ENCODE data around the gene TMEM131L.
"Not testable (repeated sequence)": the region's sequence is repeated elsewhere in the genome, so short reads cannot be mapped to it uniquely, and the experiment has no call there.

Gene TMEM131L

DNA sequence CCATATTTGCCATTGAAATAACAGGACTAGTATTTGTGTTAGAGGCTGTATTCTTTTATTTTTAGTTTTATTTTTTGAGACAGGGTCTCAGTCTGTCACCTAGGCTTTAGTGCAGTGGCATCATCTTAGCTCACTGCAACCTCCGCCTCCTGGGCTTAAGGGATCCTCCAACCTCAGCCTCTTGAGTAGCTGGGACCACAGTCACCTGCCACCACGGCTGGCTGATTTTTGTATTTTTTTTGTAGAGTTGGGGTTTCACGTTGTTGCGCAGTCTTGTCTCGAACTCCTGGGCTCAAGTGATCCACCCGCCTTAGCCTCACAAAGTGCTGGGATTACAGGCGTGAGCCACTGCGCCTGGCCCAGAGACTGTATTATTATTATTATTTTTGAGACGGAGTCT, 15.3 kb downstream of the TMEM131L start:
- no peak for DNase-seq

DNA sequence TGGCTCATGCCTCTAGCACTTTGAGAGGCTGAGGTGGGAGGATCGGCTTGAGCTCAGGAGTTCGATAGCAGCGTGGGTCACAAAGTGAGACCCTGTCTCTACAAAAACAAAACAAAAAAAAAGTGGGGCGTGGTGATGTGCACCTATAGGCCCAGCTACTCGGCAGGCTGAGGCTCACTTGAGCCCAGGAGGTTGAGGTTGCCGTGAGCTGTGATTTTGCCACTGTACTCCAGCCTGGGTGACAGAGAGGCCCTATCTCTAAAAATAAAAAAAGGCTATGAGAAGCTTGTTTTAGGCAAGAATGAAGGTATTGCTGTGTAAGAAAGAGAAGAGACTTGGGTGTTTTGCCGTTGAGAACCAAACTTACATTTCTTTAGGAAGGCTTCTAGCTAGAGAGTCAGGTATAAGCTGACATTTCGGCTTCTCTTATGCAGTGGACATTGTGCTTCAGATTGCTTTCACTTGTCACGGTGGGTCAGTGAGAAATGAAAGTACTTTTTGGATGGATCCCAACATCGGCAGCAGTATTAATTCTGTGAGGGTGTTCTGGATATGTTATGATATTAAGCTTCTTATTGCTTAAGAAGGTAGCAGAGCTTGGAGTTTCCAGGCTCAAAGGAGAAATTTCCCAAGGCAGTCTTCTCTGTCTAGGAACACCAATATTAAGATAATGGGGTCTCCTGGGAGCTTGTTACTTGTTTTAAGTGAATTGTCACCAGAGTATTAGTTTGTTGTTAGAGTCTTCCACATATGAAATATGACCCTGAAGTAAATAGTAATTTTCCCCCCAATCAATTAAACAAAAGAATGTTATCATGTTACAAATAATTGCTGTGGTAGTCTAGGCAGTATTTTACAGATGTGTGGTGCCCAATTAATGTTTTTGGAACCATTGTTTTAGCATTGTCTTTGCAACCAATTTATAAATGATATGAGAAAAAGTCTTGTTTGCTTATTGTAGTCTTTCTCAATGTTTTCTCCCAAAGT, 17.6 kb downstream of the TMEM131L start:
- DNase-seq: no peak

DNA sequence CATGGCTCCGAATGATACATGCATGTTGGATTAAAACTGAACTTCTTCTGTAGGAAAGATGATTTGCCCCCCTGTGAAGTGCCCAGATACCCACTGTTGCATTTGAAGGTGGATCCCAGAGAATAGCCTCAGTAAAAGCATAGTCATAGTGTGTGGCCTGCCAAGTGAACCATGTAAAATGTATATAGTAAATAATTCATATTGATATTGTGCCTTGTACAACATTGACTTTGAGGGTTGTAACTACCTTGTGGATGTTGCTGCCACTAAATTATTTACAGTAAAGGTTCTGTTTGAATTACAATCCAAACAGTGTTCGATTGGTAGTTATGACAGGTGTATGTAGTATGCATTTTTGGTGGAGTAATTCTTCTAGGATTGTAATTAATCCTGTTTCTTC, 19.2 kb downstream of the TMEM131L start:
- no peak for DNase-seq

DNA sequence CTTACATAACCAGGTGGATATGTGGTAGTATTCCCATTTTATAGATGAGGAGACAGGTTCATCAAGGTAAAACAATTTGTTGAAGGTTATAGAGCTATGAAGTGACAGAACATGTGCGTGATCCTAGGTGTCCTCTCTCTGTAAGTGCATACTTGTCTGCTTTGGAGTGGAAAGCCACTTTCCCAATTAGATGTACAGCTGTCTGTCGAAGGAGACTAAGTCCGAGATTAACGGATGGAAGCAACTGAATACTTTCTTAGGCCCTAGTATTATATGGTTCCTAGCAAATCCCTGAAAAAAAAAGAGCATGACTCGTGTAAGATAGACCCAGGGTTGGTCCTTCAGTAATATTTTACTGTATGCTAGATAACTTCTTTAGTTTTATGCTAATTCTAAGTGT, 19.7 kb downstream of the TMEM131L start:
- DNase-seq: no peak

DNA sequence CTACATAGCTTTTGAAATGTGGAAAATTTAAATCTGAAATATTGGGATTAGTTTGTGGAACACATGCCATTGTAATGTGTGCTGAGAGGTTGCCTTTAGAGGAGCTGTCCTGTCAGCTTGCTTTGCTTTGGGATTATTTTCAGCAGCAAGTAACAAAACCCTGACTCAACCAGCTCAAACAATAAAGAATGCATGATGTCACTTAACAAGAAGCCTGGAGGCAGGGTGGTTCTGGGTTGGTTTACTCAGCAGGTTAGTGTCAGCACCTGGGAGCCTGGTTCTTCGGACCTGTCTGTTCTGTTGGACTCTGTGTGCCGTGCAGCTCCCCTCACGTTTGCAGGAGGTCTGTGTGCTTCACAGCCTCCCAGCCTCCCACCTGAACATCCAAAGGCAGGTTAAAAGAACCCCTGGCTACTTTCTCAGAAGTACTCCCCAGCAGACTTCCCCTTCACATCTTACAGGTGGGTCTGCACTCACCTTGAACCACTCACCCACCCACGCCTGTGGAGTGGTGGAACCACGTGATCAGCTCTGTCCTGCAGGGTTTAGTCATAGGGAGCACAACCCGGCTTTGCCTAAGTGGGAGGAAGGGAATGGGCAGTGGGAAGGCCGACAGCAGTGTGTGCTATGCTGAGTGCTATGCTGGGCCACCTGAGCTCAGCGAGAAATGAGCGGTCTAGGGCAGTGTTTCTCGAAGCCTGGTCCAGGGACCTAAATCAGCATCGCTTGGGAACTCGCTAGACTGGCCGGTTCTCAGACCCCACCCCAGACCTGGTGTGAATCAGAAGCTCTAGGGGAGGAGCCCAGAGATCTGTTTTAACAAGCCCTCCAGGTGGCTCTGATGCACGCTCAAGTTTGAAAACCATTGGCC, 20.4 kb downstream of the TMEM131L start:
- DNase-seq: no peak

DNA sequence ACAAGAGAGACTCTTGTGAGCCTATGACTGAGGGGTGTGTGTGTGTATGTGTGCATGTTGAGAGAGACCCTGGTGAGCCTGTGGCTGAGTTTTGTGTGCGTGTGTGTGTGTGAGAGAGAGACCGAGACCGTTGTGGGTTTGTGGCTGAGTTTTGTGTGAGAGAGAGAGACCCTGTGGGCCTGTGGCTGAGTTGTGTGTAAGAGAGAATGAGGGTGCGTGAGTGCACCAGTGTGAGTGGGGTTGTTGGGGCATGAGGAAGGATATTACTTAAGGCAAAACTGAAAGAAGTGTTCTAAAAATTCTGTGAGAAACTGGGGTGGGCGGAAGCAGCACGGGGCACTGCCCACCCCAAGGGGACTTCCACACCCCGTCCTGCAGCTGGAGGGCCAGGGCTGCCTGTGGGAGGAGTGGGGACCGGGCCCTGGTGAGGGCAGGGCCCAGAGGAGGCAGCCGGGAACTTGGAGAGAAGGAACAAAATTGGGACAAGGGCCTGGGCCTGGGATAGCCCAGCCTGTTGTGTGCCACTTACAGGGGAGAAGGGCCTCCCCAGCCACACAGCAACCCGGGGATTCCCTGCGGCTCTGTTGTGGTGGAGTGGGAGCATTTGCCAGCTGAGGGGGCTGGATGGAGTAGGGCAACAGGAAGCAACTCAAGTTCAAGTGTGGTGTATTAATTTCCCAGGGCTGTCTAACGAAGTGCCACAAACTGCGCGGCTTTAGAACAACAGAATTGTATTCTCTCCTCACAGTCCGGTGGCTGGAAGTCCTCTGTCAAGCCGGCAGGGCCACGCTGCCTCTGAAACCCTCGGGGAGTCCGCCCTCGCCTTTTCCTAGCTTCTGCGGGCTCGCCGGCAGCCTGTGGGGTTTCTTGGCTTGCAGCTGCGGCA, 22.1 kb downstream of the TMEM131L start:
- DNase-seq: no peak

DNA sequence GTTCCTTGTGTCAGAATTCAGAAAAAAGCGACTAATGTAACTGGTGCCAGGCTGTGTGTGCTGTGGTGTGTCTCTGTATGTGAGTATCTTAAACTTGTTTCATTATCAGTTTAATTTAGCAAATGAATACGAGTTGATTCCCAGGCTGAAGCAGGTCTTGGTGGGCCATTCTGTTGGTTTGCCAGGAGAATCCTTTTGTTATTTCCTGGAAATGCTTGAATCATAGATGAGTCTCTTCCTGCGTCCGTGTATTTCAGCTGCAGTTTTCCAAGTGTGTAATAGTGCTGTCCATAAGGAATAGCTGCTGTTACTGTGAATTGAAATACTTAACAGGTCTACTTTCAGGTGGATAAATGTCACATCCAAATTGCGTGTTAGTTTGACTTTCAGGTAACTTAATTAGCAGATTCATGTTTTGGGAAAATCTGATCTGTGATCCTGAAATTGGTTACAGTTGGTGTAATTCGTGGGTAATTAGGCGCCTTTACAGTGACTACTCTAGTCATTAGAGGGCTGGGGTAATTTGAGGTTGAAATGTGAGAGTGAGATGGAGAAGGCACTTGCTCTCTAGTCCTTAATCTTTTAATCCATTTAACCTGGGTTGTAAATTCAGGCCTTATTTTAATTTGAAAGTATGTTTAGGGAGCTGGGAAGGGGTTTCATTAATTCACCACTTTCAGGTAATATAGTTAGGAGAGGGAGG, 23.8 kb downstream of the TMEM131L start:
- no peak for DNase-seq

DNA sequence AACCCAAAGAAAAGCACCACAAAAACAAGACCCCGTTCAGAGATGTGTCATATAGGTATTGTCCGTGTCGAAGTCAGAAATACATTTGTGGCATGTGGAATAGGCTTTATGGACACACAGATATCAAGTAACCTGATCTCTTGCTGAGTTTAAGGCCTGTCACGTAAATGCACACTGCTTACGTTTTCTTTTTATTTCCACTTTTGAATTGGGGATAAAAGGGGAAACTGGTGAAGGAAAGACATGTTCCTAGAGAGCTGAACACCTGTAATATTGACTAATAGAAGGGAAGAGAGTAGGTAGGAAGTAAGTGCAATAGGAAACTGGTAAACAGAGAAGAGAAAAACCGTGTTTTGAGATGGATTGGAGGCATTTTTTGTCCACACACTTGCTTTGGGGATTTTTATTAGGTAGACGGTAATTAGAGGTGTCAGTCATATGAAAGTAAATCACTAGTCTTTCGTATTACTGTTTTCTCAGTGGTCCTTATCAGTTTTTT, 24.9 kb downstream of the TMEM131L start:
- no peak for DNase-seq

DNA sequence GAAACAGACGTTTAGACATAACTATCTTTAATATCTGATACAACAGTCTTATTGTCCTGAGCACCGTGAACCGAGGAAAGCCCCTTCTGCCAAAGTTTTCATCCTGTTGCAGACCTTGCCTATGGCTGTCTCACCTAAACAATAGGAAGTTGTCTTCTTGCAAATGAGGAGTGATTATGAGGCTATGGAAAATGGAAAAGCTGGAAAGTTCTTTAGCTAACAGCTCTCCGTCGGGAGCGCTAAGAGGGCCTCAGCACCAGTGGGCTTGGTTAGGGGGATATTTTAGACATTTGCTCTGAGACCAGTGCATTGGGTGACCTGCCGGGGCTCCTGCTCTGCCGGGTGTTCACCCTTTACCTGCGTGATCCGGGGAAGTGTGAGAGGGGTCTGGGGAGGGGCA, 28.4 kb downstream of the TMEM131L start:
- no peak for DNase-seq

DNA sequence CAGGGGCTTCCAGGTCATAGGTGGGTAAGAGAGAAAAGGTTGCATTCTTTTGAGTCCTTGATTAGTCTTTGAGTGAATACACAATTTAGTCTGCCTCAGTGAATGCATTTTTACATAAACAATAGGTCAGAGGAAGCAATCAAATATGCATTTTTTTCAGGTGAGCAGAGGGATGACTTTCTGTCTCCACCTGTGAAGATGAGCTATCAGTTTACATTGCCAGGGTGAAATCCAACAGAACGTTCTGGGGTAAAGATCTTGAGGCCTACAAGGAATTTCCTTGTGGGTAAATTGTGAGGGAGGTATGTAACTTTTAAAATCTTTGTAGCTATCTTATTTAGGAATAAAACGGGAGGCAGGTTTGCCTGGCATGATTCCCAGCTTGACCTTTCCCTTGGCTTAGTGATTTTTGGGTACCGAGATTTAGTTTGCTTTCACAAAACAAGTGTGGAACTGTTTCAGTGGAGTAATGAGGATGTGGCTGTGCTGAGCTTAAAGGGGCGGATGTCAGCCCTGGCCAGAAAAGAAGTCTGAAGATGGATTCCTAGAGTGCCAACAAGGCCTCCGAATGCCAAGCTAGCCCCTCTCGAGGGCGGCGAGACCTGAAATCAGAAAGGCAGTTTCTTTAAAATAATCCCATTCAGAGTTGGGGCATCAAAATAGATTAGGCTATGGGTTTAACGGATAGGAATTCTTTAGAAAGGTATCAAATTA, 29.5 kb downstream of the TMEM131L start:
- no peak for DNase-seq

DNA sequence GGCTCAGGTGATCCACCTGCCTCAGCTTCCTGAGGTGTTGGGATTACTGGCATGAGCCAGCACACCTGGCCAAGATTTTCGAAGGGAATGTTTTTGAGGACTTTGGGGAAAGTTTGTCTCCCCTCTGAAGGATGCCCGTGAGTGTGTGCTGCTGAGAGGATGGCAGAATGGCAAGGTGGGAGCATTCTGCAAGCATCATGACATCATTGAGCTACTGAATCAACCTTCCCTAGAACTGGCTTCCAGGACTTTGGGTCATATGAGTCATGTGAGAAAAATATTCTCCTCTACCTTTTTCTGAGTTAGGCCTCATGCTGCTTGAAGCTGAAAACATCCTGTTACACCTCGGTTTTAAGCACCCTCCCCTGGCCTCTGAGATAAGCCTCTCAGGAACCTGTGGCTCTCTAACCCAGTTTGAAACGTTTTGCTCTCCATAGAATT, 31.0 kb downstream of the TMEM131L start:
- DNase-seq: no peak

DNA sequence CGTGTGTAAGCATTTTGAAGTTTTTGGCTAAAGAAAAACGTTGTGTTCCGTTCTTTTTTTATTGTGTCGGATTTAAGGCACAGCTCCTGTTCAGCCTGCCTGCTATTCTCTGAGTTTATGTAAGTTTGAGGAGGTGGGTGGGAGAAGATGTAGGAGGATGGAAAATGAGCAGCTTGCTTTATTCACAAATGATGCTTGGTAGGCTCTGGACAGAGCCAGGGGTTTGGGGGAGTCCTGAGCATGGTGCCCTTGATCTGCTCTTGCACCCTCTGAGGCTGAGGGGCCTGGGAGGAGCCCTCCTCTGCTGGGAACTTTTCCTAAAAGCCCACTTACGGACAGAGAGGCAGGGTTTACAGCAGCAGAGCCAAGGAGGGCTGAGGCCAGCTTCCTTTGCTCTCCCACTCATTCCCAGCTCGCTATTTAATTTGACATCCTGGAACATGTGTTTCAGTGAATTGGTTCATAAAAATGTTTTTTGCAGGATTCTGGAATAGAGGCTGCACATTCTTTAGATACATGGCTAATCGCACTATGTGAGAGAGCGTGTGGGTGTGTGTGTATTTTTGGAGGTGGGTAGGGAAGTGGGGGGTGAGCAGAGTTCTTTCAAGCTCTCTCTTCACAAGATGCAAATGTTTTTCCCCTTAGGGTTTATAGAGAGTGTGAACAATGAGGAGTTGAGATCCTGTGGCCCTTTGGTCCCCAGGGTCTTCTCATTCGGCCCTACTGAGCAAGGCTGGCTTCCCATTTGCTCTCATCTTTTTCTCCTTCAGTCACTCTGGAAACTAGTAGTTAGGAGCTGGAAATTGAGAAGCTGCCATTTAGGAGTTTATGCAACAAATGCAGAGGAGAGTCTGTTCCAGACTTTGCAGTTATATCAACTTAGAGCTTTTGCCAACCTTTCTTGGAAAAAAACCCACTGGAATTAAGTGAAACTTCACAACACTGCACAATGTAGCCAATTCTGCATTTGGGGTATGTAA, 32.1 kb downstream of the TMEM131L start:
- no peak for DNase-seq

DNA sequence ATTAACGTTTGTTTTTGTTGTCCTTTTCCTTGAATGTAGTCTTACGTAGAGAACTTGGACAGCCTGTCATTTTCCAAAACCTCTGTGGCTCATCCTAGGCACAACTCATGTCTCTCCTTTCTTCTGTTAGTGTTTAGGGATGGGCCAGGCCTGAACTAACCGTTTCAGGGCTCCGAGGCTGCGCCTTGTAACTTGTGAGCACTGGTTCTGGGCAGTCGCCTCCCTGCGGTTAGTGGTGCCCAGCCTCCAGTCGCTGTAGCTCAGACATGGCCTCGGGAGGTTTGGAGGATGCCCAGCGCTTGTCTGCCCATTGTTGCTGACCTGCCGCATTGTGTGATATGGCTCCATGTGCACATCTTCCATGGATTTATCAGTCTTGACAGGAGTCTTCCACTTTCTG, 32.8 kb downstream of the TMEM131L start:
- DNase-seq: no peak

DNA sequence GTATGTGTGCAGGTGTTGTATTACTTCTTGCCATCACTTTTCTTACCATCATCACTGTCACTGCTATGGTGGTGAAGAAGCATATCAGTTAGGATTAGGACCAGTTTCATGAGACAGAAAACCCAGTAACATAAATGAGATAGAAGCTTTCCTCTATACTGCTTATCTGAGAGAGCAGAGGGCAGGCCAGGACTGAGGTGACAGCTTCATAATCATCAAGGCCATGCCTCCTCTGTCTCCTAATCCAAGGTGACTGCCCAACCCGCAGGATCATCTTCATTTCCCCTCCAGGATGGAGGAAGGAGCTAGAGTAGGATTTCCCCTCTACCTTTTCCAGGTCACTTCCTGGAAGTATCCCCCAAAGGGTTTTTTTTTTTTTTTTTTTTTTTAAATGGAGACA, 35.4 kb downstream of the TMEM131L start:
- DNase-seq: no peak

DNA sequence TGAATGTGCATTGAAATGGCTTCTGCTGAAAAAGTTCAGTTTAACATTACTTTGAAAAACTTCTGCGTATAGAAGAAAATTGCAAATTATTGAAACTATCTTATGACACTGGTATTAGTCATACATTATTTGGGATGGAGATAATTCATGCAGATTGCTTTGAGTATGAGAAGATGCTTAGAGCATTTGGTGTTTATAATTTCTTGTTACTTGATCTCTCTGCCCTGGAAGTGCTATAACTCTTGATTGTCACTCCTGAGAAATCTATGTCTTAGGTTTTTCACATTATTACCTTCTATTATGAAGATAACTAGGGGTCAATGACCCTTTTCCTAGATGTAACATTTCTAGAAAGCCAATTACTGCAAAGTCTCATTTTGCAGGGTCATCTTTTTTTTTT, 36.4 kb downstream of the TMEM131L start:
- DNase-seq: no peak

DNA sequence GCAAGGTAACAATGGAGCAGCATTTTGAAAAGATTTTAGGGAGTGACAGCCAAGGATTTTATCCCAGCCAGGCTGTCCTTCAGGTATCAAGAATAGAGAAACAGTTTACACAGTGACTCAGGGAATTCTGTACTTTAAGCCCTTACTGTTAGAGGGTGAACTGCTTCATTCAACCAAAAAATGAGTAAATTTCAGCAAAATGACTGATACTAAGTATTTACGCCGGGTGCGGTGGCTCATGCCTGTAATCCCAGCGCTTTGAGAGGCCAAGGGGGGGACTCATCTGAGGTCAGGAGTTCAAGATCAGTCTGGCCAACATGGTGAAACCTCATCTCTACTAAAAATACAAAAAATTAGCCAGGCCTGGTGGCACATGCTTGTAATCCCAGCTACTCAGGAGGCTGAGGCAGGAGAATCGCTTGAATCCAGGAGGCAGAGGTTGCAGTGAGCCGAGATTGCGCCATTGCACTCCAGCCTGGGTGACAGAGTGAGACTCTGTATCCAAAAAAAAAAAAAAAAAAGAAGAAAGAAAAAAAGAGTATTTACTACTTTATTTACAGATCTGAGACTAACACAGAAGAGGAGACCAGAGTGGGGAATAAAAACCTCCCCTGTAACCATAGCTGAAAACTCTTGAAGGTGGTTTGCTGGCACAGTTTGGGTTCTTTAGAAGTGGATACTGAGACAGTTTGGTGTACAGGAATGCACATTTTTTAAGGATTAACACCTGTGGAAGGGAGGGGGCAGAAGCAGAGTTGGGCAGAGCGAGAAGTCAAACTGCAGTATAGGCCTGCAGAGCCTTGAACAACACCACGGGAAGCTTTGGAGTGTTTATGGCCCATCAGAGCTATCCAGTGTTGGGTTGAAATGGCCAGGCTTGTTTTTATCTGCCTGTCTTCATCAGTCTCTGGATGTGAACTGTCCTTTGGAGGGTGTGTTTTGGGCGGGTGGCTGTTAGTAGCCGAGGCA, 40.5 kb downstream of the TMEM131L start:
- no peak for DNase-seq

DNA sequence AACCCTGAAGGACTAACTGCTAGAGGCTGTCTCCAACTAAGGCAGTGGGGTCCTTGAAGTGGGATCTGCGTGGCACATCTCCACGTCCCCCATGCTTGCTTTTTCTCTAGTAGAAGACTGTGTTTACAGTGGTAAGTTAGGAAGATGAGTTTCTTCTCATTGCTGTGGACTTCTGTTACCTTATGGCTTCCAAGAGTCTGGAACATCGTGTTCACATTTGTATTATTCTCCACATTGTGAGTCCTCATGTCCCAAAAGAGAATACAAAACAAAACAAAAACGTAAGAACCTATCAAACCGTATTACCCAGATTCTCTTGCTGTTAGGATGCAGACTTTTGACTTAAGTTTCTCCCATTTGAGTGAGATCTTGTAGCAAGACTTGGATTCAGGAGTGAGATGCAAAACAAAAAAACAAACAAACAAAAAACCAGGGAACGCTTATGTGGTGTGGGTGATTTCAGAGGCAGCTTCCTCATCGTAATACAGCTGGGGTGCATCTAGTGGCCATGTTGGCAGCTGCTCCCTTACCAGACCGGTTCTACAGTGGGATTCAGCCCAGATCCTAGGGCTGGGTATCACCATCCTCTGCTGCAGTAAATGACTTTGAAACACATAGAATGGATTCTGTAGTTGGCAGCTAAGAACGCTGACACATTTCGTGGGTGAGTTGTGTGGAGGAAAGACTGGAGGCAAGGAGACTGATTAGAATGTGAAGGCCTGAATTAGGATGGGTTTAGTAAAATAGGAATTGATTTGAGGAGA, 41.3 kb downstream of the TMEM131L start:
- no peak for DNase-seq

DNA sequence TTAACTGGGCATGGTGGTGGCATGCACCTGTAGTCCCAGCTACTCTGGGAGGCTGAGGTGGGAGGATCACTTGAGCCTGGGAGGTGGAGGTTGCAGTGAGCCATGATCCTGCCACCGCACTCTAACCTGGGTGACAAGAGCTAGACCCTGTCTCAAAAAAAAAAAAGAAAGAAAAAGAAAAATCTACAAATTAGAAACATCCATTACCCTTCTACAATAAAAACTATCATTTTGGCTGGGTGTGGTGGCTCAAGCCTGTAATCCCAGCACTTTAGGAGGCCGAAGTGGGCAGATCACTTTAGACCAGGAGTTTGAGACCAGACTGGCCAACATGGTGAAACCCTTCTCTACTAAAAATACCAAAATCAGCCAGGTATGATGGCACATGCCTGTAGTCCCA, 43.1 kb downstream of the TMEM131L start:
- DNase-seq: not testable (repeated sequence)

Data from NCI-H146 (cell line).